ENCODE data around the gene ITIH3.

Gene ITIH3

DNA sequence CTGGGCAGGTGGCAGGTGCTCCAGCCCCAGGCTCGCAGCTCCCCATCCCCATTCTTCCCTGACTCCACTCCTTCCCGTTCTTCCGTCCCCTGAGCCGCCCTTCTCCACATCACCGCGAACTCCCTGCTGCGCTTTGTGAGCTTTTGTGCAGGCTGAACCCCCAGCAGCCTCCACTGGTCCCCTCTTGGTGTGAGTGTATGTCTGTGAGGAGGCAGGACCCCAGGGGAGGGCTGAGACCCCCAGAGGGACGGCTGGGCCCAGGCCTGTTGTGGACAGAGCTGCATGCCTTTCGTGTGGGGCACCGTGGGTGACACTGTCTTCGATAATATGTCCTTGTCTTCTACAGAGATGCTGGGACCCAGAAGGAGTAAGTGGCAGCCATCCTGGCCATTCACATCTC is 7.3 kb upstream of the ITIH3 start:
- Histone ChIP-seq H3K27me3 (ENCODE audit: control insufficient read depth, low read length) (0 out of 2 replicates have a peak, but pooled peaks cover 6% of the 10 kb centered on the region), H3F3A (ENCODE audit: control insufficient read depth, insufficient read depth) (no peaks in the 10 kb centered on the region), H3K4me2 (ENCODE audit: low read length) (no peak overlapping the region), H3K27ac (ENCODE audit: low read depth, low read length) (no peak overlapping the region), H3K4me3 (ENCODE audit: low read length) (no peak overlapping the region), H3K79me2 (ENCODE audit: control insufficient read depth, low read length) (no peaks in the 10 kb centered on the region), H4K20me1 (ENCODE audit: control insufficient read depth, insufficient read depth, low read depth, low read length) (no peaks in the 10 kb centered on the region), H3K9me2 (replicated peaks; ENCODE audit: control insufficient read depth, low read length) (no peaks in the 10 kb centered on the region), H3K36me3 (ENCODE audit: control insufficient read depth, low read length) (no peaks in the 10 kb centered on the region), H3K9me3 (ENCODE audit: control insufficient read depth, insufficient read depth, low read length) (no peaks in the 10 kb centered on the region), H3K4me1 (ENCODE audit: control insufficient read depth, low read length) (no peaks in the 10 kb centered on the region)
- TF ChIP-seq, protein P1, sequence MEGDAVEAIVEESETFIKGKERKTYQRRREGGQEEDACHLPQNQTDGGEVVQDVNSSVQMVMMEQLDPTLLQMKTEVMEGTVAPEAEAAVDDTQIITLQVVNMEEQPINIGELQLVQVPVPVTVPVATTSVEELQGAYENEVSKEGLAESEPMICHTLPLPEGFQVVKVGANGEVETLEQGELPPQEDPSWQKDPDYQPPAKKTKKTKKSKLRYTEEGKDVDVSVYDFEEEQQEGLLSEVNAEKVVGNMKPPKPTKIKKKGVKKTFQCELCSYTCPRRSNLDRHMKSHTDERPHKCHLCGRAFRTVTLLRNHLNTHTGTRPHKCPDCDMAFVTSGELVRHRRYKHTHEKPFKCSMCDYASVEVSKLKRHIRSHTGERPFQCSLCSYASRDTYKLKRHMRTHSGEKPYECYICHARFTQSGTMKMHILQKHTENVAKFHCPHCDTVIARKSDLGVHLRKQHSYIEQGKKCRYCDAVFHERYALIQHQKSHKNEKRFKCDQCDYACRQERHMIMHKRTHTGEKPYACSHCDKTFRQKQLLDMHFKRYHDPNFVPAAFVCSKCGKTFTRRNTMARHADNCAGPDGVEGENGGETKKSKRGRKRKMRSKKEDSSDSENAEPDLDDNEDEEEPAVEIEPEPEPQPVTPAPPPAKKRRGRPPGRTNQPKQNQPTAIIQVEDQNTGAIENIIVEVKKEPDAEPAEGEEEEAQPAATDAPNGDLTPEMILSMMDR (IDR thresholded peaks at IDR 0.05; ENCODE audit: low read depth, low read length, poor library complexity, severe bottlenecking), result no peak
- TF ChIP-seq EZH2phosphoT487 (IDR thresholded peaks at IDR 0.05; ENCODE audit: borderline replicate concordance, low read length), result no peak

DNA sequence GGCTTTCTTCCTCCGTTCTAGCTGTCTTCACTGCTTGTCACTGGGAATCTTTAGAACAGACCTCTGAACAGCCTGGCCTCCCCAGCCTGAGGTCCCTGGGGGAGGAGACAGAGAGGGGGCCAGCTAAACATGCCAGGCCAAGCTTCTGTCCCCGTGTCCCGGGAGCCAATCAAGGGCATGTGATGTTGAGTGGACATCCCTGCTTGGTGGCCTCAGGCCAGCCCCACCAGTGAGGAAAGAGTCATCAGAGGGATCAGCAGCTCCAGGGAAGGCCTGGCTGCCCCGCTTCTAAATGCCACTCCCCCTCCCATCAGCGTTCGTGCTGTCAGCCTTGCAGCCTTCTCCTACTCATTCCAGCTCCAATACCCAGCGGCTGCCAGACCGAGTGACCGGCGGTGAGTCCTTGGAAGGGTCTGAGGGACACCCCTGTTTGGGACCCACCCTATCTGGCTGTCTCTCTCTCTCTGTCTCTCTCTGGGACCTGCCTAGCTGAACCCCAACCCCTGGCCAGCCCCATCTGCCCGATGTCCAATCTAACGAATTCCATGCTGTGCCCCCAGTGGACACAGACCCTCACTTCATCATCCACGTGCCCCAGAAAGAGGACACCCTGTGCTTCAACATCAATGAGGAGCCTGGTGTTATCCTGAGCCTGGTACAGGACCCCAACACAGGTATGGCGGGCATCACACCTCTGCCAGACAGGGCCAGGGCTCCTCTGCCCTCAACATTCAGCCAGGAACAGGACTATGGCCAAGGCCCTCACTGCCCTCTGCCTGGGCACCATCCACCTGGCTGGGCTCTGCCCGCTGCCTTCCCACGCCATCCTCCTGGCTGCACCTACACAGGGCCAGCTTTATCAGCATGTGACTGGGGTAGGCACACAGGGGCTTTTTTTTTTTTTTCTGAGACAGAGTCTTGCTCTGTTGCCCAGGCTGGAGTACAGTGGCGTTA is 6.6 kb upstream of the ITIH3 start:
- Histone ChIP-seq H3K36me3 (ENCODE audit: control insufficient read depth, low read length) (no peaks in the 10 kb centered on the region), H4K20me1 (ENCODE audit: control insufficient read depth, insufficient read depth, low read depth, low read length) (no peaks in the 10 kb centered on the region), H3K9me3 (ENCODE audit: control insufficient read depth, insufficient read depth, low read length) (no peaks in the 10 kb centered on the region), H3K9me2 (replicated peaks; ENCODE audit: control insufficient read depth, low read length) (no peaks in the 10 kb centered on the region), H3K27me3 (ENCODE audit: control insufficient read depth, low read length) (0 out of 2 replicates have a peak, but pooled peaks cover under 1% of the 10 kb centered on the region), H3K27ac (ENCODE audit: low read depth, low read length) (no peak overlapping the region), H3K4me1 (ENCODE audit: control insufficient read depth, low read length) (no peaks in the 10 kb centered on the region), H3K79me2 (ENCODE audit: control insufficient read depth, low read length) (no peaks in the 10 kb centered on the region), H3K4me3 (ENCODE audit: low read length) (no peak overlapping the region), H3F3A (ENCODE audit: control insufficient read depth, insufficient read depth) (no peaks in the 10 kb centered on the region), H3K4me2 (ENCODE audit: low read length) (no peak overlapping the region)
- TF ChIP-seq, protein P1 (IDR thresholded peaks at IDR 0.05; ENCODE audit: low read depth, low read length, poor library complexity, severe bottlenecking), result no peak
- TF ChIP-seq EZH2phosphoT487 (IDR thresholded peaks at IDR 0.05; ENCODE audit: borderline replicate concordance, low read length), result no peak

DNA sequence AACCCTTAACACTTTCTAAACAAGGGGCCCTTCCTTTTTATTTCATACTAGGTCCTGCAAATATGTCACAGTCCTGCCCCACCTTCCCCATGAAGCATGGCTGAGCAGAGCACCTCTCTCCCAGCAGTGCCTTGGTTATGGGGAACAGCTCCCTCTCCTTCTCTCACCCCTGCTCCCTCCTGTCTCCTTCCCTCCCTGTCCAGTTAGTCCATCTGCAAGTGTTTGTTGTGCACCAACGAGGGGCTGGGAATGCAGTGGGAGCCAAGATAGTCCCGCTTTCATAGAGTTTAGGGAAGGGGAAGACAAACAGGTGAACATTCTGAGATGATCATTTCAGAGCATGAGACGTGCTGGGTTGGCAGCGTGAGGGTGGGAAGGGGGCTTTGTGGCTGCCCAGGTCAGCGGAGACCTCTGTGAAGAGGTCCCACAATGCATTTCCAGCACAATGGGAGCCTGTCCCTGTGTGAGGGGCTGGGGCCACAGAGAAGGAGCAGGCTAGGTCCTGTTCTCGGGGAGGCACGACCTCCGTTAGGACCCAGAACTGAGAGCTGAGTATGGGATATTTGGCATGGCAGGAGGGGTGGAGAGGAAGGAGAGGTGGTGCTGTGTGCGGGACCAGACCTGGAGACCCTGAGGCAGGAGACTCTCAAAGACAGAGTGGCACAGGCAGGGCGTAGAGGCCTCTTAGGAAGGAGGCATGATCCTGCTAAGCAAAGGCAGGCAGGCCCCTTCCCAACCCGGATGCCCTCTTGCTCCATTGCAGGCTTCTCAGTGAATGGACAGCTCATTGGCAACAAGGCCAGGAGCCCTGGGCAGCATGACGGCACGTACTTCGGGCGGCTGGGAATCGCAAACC is 5.5 kb upstream of the ITIH3 start:
- H3K9me2 ChIP-seq (replicated peaks; ENCODE audit: control insufficient read depth, low read length), result no peaks in the 10 kb centered on the region
- no peaks in the 10 kb centered on the region for H4K20me1 ChIP-seq (ENCODE audit: control insufficient read depth, insufficient read depth, low read depth, low read length)
- no peaks in the 10 kb centered on the region for H3K27me3 ChIP-seq (ENCODE audit: control insufficient read depth, low read length)
- H3K9me3 ChIP-seq (ENCODE audit: control insufficient read depth, insufficient read depth, low read length), result no peaks in the 10 kb centered on the region
- no peaks in the 10 kb centered on the region for H3K79me2 ChIP-seq (ENCODE audit: control insufficient read depth, low read length)
- no peaks in the 10 kb centered on the region for H3F3A ChIP-seq (ENCODE audit: control insufficient read depth, insufficient read depth)
- no peak overlapping the region for H3K4me3 ChIP-seq (ENCODE audit: low read length)
- no peak overlapping the region for H3K4me2 ChIP-seq (ENCODE audit: low read length)
- TF ChIP-seq, protein P1 (IDR thresholded peaks at IDR 0.05; ENCODE audit: low read depth, low read length, poor library complexity, severe bottlenecking), result no peak
- TF ChIP-seq EZH2phosphoT487 (IDR thresholded peaks at IDR 0.05; ENCODE audit: borderline replicate concordance, low read length), result no peak
- H3K36me3 ChIP-seq (ENCODE audit: control insufficient read depth, low read length), result no peaks in the 10 kb centered on the region
- H3K27ac ChIP-seq (ENCODE audit: low read depth, low read length), result no peak overlapping the region
- no peaks in the 10 kb centered on the region for H3K4me1 ChIP-seq (ENCODE audit: control insufficient read depth, low read length)

All from DOHH2 (cell line).